Pancreas (tissue), 10 donors: Measurements from ENCODE around the gene IL3. TPM values are rescaled to one million over a fixed set of nuclear protein-coding genes. Genes with fewer than 3 reads are reported as not detected.

Source experiments
- ATAC-seq, 4 donors: fragments of 200-7000 bp; cut with Tn5 transposase; one replicate each; pipeline versions ENCODE4 v1.8.0 to v1.9.1; 2020; ENCODE audit warnings: mild to moderate bottlenecking in 4 of 4, moderate library complexity in 4 of 4
- DNase-seq, 6 donors: peaks; one replicate each; pipeline ENCODE4 v3.0.0-alpha.2; 2020
- FAIRE-seq: peaks from 2 replicates; lab custom pipeline; 2012; peaks lifted over from hg19 to GRCh38; lab: Jason Lieb, UNC
- H3K27ac ChIP-seq, 4 donors: fragments of 200-600 bp; sonication (generic); 1 replicate in 3 of 4; 2 replicates in 1 of 4; pipeline versions ENCODE4 v1.5.0 to v1.8.0; 2020
- H3K27me3 ChIP-seq, 4 donors: fragments of 200-600 bp; one replicate each; pipeline ENCODE4 v1.8.0; 2021
- H3K36me3 ChIP-seq, 3 donors: fragments of 200-600 bp; sonication (generic) in 1 of 3; one replicate each; pipeline versions ENCODE4 v1.5.0 to v1.8.0; 2020 to 2021
- H3K4me1 ChIP-seq, 3 donors: fragments of 200-600 bp; one replicate each; pipeline ENCODE4 v1.8.0; 2021
- H3K4me3 ChIP-seq, 4 donors: fragments of 200-600 bp; sonication (generic) in 2 of 4; one replicate each; pipeline versions ENCODE4 v1.5.0 to v1.8.0; 2020 to 2021
- H3K9me3 ChIP-seq, 4 donors: fragments of 200-600 bp; one replicate each; pipeline ENCODE4 v1.8.0; 2021
- WGBS, 2 donors: extraction: QIAGEN DNeasy Blood & Tissue Kit; methylation state at CpG; one replicate each; pipeline ENCODE4 v1.1.7; 2013; 5-methylcytosine and 5-hydroxymethylcytosine counted together
- intact Hi-C, 3 donors: fragments of 100-400 bp; cut with DNase I; formaldehyde crosslinking; loops; one replicate each; pipeline versions ENCODE4 v1.11.1 to v1.14.2; 2022
- polyA plus RNA-seq, 2 donors: library from polyadenylated mRNA; stranded (reverse); fragments of 200-250 nt; gene quantifications; one replicate each; pipeline ENCODE4 v1.2.3, GENCODE V29; 2013
- total RNA-seq, 6 donors: library from RNA; stranded (reverse); fragmentation: NEBNext Ultra II Directional in 4 of 6; extraction: Animal tissue kit (Norgen Biotek cat#: 25700) in 4 of 6; gene quantifications; one replicate each; pipeline versions ENCODE4 v1.2.1 to v1.2.4, GENCODE V29; 2021 to 2023
- TF ChIP-seq, protein P1 (sequence below), 4 donors: fragments of 200-600 bp; sonication (generic) in 3 of 4; IDR thresholded peaks; one replicate each; pipeline versions ENCODE4 v1.5.0 to v1.8.0; 2021; ENCODE audit warnings: antibody characterized with exemption in 4 of 4
- donor health status: healthy with polysubstance abuse.
- donor health status: DM: no; HTN: no; CAD: no; lungs with moderate emphysema.
- donor health status: DM: no; HTN: no; CAD: no.
- donor health status: control.
- donor health status: control.
- donor health status: Bipolar disorder and iron deficiency.
- donor health status: DM: yes; HTN: yes; CAD: no.
- donor health status: DM: no; HTN: no; CAD: no.
- donor health status: DM: no; HTN: no; CAD: no.
- donor health status: DM: yes; HTN: yes; CAD: no.

IL3 gene
- total and polyA plus RNA-seq, 8 donors, result not detected

DNA sequence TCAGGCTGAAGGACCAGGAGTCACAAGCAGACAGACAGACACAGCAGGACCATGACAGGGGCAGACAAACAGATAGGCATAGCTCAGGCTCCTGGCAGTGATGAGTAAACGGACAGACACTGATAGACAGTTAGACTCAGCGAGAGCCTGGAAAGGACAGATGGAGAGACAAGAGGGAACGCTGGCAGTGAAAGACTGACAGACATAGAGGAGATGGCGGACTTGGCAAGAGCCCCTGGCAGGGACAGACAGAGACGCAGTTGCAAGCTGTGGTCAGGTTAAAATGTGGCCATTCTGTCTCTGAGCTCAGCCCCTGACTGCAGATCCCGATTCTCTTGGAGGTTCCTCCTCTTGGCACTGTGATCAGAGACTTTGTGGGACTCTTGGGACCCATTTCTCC is 26.7 kb downstream of the IL3 start:
- H3K36me3 ChIP-seq, result no peaks in the 10 kb centered on the region
- intact Hi-C loops, result no loop called here
- TF ChIP-seq, protein P1, sequence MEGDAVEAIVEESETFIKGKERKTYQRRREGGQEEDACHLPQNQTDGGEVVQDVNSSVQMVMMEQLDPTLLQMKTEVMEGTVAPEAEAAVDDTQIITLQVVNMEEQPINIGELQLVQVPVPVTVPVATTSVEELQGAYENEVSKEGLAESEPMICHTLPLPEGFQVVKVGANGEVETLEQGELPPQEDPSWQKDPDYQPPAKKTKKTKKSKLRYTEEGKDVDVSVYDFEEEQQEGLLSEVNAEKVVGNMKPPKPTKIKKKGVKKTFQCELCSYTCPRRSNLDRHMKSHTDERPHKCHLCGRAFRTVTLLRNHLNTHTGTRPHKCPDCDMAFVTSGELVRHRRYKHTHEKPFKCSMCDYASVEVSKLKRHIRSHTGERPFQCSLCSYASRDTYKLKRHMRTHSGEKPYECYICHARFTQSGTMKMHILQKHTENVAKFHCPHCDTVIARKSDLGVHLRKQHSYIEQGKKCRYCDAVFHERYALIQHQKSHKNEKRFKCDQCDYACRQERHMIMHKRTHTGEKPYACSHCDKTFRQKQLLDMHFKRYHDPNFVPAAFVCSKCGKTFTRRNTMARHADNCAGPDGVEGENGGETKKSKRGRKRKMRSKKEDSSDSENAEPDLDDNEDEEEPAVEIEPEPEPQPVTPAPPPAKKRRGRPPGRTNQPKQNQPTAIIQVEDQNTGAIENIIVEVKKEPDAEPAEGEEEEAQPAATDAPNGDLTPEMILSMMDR (IDR thresholded peaks at IDR 0.05), result no peak
- no peak overlapping the region for H3K27ac ChIP-seq
- ATAC-seq, result no peak
- DNase-seq, result no peak
- 78 to 81% methylated on average over 6 of the region's 6 CpGs for WGBS, 2 donors
- H3K27me3 ChIP-seq, result no peaks in the 10 kb centered on the region
- FAIRE-seq, result no peak
- H3K4me3 ChIP-seq, result no peak overlapping the region
- no peaks in the 10 kb centered on the region for H3K4me1 ChIP-seq
- no peaks in the 10 kb centered on the region for H3K9me3 ChIP-seq

DNA sequence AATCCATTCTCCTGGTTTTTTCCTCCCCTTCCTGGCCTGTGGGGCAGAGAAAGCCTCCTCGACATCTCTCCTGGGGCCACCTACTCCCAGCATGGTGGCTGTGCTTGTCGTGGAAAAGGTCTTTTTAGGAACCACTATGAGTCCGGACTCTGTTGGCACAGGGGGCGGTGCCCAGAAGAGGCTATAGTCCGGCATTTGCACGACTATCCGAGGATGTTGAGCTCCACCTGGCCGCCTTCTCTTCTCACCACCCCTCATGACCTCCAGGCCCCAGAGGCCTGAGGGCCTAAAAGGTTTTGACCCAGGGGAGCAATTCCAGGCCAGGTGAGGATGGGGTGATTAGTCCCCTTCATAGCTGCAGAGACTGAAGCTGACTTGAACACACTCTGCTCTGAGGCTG is 27.2 kb downstream of the IL3 start:
- TF ChIP-seq, protein P1 (IDR thresholded peaks at IDR 0.05), result no peak
- Histone ChIP-seq H3K36me3 (no peaks in the 10 kb centered on the region), H3K4me3 (no peak overlapping the region), H3K4me1 (no peaks in the 10 kb centered on the region), H3K27me3 (no peaks in the 10 kb centered on the region), H3K9me3 (no peaks in the 10 kb centered on the region), H3K27ac (no peak overlapping the region)
- ATAC-seq (no peak), FAIRE-seq (no peak), DNase-seq (peak in 1 of 6 donors; percentile 33)
- intact Hi-C loops, result no loop called here
- 73 to 85% methylated on average over 8 of the region's 8 CpGs for WGBS, 2 donors

DNA sequence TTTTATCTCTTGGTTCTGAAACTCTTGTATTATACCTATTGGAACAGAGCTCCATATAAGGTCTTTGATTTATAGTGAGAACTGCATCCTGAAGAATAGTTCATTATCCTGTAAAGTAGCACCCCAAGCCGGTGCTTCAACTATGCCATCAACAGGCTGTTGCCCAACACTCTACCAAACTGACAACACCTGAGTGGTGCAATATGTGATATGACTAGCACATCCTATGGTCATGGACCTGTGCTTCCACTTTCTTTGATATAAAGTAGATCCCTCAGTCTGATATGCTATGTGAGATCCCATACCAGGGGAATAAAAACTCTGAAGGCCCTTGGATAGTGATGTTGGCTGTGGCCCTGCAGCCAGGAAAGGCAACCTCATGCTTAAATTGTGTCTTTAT is 28.9 kb downstream of the IL3 start:
- Histone ChIP-seq H3K4me3 (no peak overlapping the region), H3K4me1 (no peaks in the 10 kb centered on the region), H3K27me3 (no peaks in the 10 kb centered on the region), H3K9me3 (no peaks in the 10 kb centered on the region), H3K36me3 (no peaks in the 10 kb centered on the region), H3K27ac (no peak overlapping the region)
- WGBS, 2 donors, result 88 to 100% methylated on average over 1 of the region's 1 CpG
- no peak for ATAC-seq
- intact Hi-C loops, result no loop called here
- DNase-seq, result no peak
- TF ChIP-seq, protein P1 (IDR thresholded peaks at IDR 0.05), result no peak
- no peak for FAIRE-seq

DNA sequence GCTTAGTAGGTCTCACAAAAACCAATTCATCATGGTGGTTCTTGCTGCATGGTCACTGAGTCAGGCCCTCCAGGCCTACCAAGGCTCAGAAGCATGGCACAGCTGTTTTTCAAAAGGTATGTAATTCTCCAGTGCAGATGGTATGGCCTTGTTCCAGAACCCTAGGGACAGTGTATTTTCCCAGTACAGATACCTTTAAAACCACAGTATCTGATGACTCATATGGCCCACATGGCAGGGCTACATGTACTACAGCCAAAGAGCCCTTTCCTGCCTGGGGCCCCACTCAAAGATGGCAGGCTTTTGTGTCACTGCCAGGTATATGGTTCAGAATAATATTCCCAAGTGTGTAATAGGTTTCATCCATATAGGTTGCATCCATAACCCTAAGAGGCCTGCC is 29.7 kb downstream of the IL3 start:
- no peak overlapping the region for H3K27ac ChIP-seq
- no peaks in the 10 kb centered on the region for H3K9me3 ChIP-seq
- H3K4me3 ChIP-seq, result no peak overlapping the region
- TF ChIP-seq, protein P1 (IDR thresholded peaks at IDR 0.05), result no peak
- no peak for DNase-seq
- no peaks in the 10 kb centered on the region for H3K36me3 ChIP-seq
- no peaks in the 10 kb centered on the region for H3K4me1 ChIP-seq
- peak in 1 of 4 donors; percentile 29 for ATAC-seq
- intact Hi-C loops, result no loop called here
- H3K27me3 ChIP-seq, result no peaks in the 10 kb centered on the region
- no peak for FAIRE-seq

DNA sequence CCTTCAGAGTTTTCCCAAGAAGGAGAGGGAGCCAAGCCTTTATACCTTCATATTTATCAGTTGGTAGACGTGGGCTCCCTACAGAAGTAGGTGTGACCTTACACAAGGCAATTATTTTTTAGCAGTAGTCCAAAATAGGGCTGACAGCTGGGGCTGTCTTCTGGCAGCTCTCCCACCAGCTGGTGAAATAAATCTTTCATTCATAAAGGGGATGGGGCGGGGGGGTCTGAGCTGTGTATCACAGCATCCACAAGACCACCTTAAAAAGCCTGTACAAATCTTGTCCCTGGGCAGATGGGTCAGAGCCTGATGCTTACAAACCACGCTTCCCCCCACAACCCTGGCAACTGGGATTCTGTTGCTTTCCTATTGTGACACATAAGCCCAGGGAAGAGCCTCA is 32.8 kb downstream of the IL3 start:
- TF ChIP-seq, protein P1 (IDR thresholded peaks at IDR 0.05), result no peak
- Histone ChIP-seq H3K9me3 (no peaks in the 10 kb centered on the region), H3K36me3 (no peaks in the 10 kb centered on the region), H3K27me3 (no peaks in the 10 kb centered on the region), H3K4me1 (no peaks in the 10 kb centered on the region), H3K4me3 (no peak overlapping the region), H3K27ac (no peak overlapping the region)
- FAIRE-seq, result no peak
- intact Hi-C loops, result no loop called here
- 40 to 58% methylated on average over 3 of the region's 3 CpGs for WGBS, 2 donors
- no peak for ATAC-seq
- DNase-seq, result no peak
